GM18502 (cell line): ENCODE data around the gene RETREG2.
A peak's percentile ranks its signal among the peaks of the same experiment; 100 is the strongest.
"Not testable (repeated sequence)": the region's sequence is repeated elsewhere in the genome, so short reads cannot be mapped to it uniquely, and the experiment has no call there.

Experiments used
- ATAC-seq: cut with Tn5 transposase; IDR thresholded peaks from one replicate; pipeline ENCODE4 v1.9.1; 2021; ENCODE audit warnings: mild to moderate bottlenecking; ENCODE audit not compliant: unreplicated experiment, poor library complexity

Gene RETREG2

GRCh38 chr2:219186754-219187456 is 8.8 kb downstream of the RETREG2 start:
- ATAC-seq, result no peak

- no peak for ATAC-seq
Measured at GRCh38 chr2:219197388-219197787, 19.3 kb downstream of the RETREG2 start.

DNA sequence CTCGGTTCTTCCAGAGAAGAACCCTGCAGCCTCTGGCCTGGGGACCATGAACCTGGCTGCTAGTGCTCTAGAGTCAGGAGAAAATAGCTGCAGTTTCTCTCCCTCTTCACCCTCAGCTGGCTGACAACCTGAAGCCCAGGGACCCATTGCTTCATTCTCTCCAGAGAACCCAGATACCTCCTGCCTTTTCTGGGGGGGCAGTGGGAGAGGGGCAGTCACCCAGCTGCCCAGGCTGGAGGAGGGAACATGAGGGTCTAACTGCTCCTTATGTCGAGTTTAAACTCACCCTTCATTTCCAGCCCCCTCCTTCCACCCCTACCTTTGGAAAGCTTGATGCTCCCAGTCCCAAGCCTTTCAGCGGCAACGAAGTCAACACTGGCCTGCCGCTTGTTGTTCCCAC is 20.9 kb downstream of the RETREG2 start:
- no peak for ATAC-seq

DNA sequence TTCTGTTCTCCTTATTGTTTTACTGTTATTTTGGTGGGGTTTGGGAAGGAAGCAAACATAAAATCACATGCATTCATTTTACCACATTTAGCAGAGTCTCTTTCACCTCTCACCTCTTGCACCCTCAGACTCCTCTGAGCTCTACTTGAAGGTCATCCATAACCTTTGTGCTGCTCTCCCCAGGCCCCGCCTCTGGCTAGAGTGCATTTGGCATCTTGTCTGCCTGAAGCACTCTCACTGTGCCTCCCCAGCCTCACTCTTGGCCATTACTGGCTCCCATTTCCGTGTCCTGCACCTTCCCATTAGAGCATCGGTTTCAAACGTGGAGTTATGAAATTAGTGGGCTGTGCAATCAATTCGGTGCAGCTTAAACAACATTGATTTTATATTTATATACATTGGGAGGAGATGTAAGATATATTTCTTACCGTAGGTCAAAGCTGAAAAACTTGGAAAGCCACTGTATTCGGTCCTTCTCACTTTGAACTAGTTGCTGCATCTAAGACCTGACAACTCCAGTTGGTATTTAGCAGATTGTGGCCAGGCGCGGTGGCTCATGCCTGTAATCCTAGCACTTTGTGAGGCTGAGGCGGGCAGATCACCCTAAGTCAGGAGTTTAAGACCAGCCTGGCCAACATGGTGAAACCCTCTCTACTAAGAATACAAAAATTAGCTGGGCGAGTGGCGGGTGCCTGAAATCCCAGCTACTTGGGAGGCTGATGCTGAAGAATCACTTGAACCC is 21.6 kb downstream of the RETREG2 start:
- no peak for ATAC-seq

GRCh38 chr2:219200502-219201326 is 22.6 kb downstream of the RETREG2 start:
- ATAC-seq, result not testable (repeated sequence)

DNA sequence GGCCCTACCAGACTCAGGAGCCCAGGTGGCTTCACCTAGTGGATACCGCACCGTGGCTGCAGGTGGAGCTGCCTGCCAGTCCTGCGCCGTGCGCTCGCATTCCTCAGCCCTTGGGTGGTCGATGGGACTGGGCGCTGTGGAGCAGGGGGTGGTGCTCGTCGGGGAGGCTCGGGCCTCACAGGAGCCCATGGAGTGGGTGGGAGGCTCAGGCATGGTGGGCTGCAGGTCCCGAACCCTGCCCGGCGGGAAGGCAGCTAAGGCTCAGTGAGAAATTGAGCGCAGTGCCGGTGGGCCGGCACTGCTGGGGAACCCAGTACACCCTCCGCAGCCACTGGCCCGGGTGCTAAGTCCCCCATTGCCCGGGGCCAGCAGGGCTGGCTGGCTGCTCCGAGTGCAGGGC is 23.3 kb downstream of the RETREG2 start:
- not testable (repeated sequence) for ATAC-seq

- ATAC-seq, result no peak
Measured at GRCh38 chr2:219204425-219205164, 26.5 kb downstream of the RETREG2 start.

DNA sequence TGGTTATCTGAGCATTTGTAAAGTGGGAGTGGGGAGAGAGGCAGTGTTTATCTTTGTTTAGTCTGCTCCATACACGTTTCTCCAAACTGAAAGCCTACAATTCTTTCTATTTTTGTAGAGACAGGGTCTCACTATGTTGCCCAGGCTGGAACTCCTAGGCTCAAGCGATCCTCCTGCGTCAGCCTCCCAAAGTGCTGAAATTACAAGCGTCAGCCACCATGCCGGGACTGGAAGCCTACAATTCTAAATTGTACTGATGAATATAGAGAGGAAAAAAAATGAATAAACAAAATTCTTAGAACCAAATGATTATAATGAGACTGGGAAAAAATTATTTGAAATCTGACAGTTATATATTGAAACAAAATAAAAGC is 27.1 kb downstream of the RETREG2 start:
- no peak for ATAC-seq

- no peak for ATAC-seq
Measured at GRCh38 chr2:219205981-219206327, 27.9 kb downstream of the RETREG2 start.

DNA sequence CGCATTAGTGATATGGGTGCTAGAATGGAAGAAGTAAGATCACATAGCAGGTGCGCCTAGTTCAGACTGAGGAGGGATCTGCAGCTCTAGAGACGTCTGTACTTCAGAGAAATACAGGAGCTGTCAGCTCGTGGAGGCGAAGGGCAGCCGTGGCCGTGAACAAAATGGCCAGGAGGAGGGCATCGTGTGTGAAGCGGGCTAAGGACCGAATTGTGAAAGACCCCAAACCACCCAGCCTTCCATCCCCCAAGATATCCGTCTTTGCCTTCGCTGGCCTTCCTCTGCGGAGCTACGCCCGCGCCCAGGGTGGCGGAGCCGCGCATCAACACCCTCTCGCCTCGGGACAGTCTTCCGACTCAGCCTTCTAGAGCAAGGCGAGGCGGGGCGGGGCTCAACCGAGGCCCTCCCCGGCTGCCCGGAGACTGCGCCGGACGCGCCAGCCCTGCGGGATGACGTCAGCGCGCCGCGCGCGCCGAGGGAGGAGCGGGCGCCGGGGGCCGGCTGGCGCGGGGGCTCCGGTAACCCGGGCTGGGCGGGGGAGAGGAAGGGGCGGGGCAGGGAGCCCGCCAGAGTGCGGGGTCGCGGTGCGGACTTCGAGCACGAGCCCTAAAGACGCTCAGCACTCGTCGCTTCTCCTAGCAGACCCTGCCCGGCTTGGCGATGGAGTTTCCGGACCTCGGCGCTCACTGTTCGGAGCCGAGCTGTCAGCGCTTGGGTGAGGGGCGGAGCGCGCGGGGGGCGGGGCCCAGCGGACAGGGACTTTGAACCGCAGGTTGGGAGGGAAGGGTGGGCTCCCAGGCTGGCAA is 28.5 kb downstream of the RETREG2 start, which contains the start of gene ZFAND2B:
ZFAND2B (plus strand) TSS at position 455 of the 806 bp plus-strand sequence; CDS start at position 661, 206 bp downstream.
- peak; percentile 96 for ATAC-seq

DNA sequence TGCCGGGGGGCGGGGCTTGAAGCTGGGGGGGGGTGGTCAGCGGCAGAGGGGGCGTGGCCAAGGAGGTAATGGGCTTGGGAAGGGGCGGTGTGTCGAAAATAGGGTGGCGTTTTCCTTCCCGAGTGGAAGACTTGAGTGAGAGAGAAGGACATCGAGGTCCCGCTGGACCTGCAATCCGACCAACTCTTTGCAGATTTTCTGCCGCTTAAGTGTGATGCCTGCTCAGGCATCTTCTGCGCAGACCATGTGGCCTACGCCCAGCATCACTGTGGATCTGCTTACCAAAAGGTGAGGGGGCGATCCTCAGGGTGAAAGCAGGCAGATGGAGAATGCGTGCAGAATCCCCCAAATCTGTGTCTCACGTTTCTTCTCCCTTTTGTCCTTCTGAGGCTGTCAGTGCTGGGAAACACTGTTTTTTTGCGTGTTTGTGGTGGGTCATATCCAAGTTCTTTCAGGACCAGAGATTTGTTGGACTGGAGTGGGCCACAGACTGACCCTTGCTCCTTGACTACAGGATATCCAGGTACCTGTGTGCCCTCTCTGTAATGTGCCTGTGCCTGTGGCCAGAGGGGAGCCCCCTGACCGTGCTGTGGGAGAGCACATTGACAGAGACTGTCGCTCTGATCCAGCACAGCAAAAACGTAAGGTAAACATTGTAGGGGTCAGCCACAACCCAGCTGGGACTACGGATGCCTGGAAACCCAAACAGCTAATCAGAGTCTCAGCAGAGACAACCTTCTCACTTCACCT is 29.2 kb downstream of the RETREG2 start:
- peak; percentile 1 for ATAC-seq

GRCh38 chr2:219207884-219208740 is 30.0 kb downstream of the RETREG2 start:
- ATAC-seq, result no peak

- no peak for ATAC-seq
Measured at GRCh38 chr2:219209236-219210195, 31.4 kb downstream of the RETREG2 start.

DNA sequence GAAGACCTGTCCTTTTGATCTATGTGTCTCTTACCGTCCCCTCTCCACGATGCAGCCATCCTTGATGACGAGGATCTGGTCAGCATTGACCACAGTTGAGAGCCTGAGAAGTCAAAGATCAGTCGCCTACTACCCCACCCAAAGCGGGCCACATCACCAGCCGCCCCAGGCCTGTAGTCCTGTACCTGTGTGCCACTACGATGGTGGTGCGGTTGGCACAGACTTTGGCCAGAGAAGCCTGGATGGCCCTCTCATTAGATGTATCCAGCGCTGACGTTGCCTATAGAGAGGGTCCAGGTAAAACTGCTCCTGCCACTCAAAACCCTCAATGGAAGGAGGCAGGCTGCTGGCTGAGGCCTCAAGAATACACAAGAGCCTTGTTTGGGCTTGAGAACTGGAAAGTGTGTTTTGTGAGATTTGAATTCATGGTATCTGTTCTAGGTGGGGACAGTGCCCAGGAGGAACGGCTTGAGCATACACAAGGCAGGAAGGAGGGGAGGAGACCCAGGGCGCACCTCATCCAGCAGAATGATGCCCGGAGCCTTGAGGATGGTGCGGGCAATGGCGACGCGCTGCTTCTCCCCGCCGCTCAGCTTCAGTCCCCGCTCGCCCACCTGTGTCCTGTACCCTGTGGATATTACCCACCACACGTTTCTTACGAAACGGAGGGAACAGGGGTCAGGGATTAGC is 32.3 kb downstream of the RETREG2 start:
- ATAC-seq, result no peak

GRCh38 chr2:219210886-219211362 is 32.8 kb downstream of the RETREG2 start:
- ATAC-seq, result no peak

DNA sequence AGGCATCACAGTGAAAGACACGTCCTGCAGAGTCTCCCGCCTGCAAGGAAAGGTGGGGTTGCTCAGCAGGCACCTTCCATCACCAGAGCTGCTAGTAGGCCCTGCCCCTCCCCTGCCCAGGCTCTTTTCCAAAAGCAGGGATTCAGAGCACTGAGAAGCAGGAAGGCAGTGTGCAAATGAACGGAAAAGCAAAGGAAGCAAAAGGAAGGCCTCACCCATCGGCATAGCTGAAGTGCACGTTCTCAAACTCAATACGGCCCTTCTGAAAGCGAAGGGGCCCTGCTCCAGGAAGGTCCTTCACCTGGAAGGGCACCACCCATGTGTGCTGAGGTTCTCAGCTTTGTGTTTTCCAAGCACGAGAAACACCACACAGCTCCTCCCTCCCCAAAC is 34.9 kb downstream of the RETREG2 start:
- no peak for ATAC-seq
